ENCODE results near the gene UAP1L1. TPM values are rescaled to one million over a fixed set of nuclear protein-coding genes. Genes with fewer than 3 reads are reported as not detected.

Gene UAP1L1
- total and polyA plus RNA-seq, 12 donors, result 0.28 to 68.7 (median 15.1) TPM

DNA sequence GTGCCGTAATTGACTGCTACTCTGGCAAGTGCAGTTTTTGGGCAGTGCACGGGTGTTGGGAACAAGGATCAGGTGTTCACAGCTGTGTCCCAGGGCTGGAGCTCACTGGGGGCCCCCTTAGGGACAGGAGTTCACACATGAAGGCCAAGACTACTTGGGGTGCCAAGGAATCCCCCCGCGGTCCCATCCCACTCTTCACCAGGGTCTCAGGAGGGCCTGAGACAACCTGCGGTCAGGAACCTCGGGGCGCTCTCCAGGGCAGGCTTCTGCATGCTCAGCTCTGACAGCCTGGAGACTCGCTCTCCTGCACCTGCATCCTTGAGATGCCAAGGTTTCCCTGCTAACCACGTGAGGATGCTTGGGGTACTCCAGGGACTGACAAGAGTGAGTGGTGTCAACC, 7.2 kb downstream of the UAP1L1 start:
- intact Hi-C loops (cut with DNase I), result no loop called here
- peak overlapping the region in 3 of 5 donors; percentile 89 to 91 (median 91) for H3K27ac ChIP-seq
- peak in 2 of 7 donors; percentile 34 to 41 for DNase-seq
- no peaks in the 10 kb centered on the region for H3K9me3 ChIP-seq (replicated peaks in 1 of 3)
- H3K4me3 ChIP-seq, result no peak overlapping the region
- H3K27me3 ChIP-seq, result no peaks in the 10 kb centered on the region
- TF ChIP-seq POLR2A (IDR thresholded peaks at IDR 0.05), result no peak
- TF ChIP-seq, protein P1, sequence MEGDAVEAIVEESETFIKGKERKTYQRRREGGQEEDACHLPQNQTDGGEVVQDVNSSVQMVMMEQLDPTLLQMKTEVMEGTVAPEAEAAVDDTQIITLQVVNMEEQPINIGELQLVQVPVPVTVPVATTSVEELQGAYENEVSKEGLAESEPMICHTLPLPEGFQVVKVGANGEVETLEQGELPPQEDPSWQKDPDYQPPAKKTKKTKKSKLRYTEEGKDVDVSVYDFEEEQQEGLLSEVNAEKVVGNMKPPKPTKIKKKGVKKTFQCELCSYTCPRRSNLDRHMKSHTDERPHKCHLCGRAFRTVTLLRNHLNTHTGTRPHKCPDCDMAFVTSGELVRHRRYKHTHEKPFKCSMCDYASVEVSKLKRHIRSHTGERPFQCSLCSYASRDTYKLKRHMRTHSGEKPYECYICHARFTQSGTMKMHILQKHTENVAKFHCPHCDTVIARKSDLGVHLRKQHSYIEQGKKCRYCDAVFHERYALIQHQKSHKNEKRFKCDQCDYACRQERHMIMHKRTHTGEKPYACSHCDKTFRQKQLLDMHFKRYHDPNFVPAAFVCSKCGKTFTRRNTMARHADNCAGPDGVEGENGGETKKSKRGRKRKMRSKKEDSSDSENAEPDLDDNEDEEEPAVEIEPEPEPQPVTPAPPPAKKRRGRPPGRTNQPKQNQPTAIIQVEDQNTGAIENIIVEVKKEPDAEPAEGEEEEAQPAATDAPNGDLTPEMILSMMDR (IDR thresholded peaks at IDR 0.05), result no peak
- peaks cover 0 to 29% of the 10 kb centered on the region in 2 donors for H3K36me3 ChIP-seq (replicated peaks in 1 of 2)
- WGBS, 4 donors, result 67 to 76% (median 75%) methylated on average over 3 to 9 of the region's 9 CpGs
- peaks cover 24 to 36% of the 10 kb centered on the region in 2 donors for H3K4me1 ChIP-seq (replicated peaks in 1 of 2)

- Histone ChIP-seq H3K36me3 (replicated peaks in 1 of 2) (peaks cover 0 to 14% of the 10 kb centered on the region in 2 donors), H3K27ac (peak overlapping the region; percentile 57 to 95 (median 94)), H3K27me3 (no peaks in the 10 kb centered on the region), H3K9me3 (replicated peaks in 1 of 3) (no peaks in the 10 kb centered on the region), H3K4me3 (peak overlapping the region; percentile 18 to 65 (median 32)), H3K4me1 (replicated peaks in 1 of 2) (peaks cover 24 to 35% of the 10 kb centered on the region in 2 donors)
- peak; percentile 72 to 88 (median 83) for DNase-seq
- WGBS, 4 donors, result 0 to 2% (median 0%) methylated on average over 9 to 58 of the region's 58 CpGs
- intact Hi-C loops (cut with DNase I), result no loop called here
- TF ChIP-seq, protein P1 (IDR thresholded peaks at IDR 0.05), result no peak
- TF ChIP-seq POLR2A (IDR thresholded peaks at IDR 0.05), result no peak
These were observed 8.7 kb downstream of the UAP1L1 start for GRCh38 chr9:137085920-137086530.

DNA sequence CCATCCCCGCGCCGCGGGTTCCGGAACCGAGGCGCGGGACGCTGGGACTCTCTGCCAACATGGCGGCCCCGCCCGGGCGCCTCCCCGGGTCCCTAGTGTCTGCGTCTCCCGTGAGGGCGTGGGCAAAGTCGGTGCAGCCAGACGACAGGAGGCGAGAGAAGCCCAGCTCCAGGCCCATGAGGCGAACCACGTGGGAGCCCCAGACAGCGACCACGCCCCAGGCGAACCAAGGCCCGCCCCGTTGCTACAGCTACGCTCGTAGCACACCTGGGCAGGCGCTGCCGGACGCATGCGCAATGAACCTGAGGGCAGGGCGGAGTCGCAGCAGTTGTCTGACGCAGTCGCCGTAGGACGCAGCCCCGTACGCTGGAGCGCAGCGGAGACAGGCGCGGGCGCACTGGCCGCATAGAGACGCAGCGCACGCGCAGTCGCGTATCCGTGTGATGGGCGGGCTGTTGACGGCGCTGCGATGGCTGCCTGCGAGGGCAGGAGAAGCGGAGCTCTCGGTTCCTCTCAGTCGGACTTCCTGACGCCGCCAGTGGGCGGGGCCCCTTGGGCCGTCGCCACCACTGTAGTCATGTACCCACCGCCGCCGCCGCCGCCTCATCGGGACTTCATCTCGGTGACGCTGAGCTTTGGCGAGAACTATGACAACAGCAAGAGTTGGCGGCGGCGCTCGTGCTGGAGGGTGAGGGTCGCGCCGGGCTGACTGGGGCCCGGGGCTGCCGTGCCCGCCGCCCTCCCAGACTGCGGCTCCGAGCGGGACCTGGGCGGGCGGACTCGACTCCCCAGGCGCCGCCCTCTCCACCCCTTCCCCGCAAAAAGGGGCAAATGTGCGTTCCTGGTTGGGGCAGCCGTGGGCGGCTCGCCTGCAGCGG, 9.5 kb downstream of the UAP1L1 start, which contains the start of gene MAN1B1:
MAN1B1 (plus strand) TSS at position 455 of the 878 bp plus-strand sequence; CDS start at position 470, 15 bp downstream.
- peaks cover 0 to 12% of the 10 kb centered on the region in 2 donors for H3K36me3 ChIP-seq (replicated peaks in 1 of 2)
- no peaks in the 10 kb centered on the region for H3K9me3 ChIP-seq (replicated peaks in 1 of 3)
- H3K4me1 ChIP-seq (replicated peaks in 1 of 2), result peaks cover 24 to 35% of the 10 kb centered on the region in 2 donors
- peak; percentile 99 for DNase-seq
- intact Hi-C loops (cut with DNase I), result no loop called here
- peak within 1 kb of the TSS; percentile 57 to 95 (median 94) for H3K27ac ChIP-seq
- WGBS, 4 donors, result 0 to 1% (median 0%) methylated on average over 16 to 100 of the region's 101 CpGs
- peak; percentile 84 to 89 for TF ChIP-seq POLR2A (IDR thresholded peaks at IDR 0.05)
- TF ChIP-seq, protein P1 (IDR thresholded peaks at IDR 0.05), result no peak
- no peaks in the 10 kb centered on the region for H3K27me3 ChIP-seq
- peak within 1 kb of the TSS; percentile 31 to 74 (median 57) for H3K4me3 ChIP-seq

- H3K27me3 ChIP-seq, result no peaks in the 10 kb centered on the region
- H3K9me3 ChIP-seq (replicated peaks in 1 of 3), result no peaks in the 10 kb centered on the region
- TF ChIP-seq POLR2A (IDR thresholded peaks at IDR 0.05), result no peak
- TF ChIP-seq, protein P1 (IDR thresholded peaks at IDR 0.05), result no peak
- WGBS, 4 donors, result 8 to 19% (median 14%) methylated on average over 17 to 22 of the region's 22 CpGs
- H3K4me3 ChIP-seq, result peak overlapping the region in 3 of 4 donors; percentile 49 to 74 (median 65)
- peaks cover 24 to 35% of the 10 kb centered on the region in 2 donors for H3K4me1 ChIP-seq (replicated peaks in 1 of 2)
- peaks cover 0 to 7% of the 10 kb centered on the region in 2 donors for H3K36me3 ChIP-seq (replicated peaks in 1 of 2)
- peak overlapping the region in 4 of 5 donors; percentile 63 to 95 (median 94) for H3K27ac ChIP-seq
- DNase-seq, result peak in 2 of 7 donors; percentile 37 to 48
- intact Hi-C loops (cut with DNase I), result no loop called here
These were observed 10.2 kb downstream of the UAP1L1 start for GRCh38 chr9:137087409-137087925.
